GM18951 (cell line): Measurements from ENCODE around the gene SHQ1.
"Not testable (repeated sequence)": the region's sequence is repeated elsewhere in the genome, so short reads cannot be mapped to it uniquely, and the experiment has no call there.

Experiments
- POLR2A ChIP-seq: IDR thresholded peaks from 4 replicates; pipeline ENCODE4 v1.6.1; 2011; ENCODE audit warnings: mild to moderate bottlenecking; ENCODE audit not compliant: insufficient read length, insufficient read depth; ENCODE audit errors: extremely low read depth
- in situ Hi-C: fragments of 300-500 bp; cut with MboI; formaldehyde crosslinking; loops from one replicate; pipeline ENCODE4 v1.12.0; 2022; ENCODE audit warnings: low sequenced_read_pairs, mixed read lengths, inconsistent platforms; ENCODE audit not compliant: unreplicated experiment

The SHQ1 gene

GRCh38 chr3:72739531-72740466 lies 108.4 kb downstream of the SHQ1 start:
- in situ Hi-C loops: no loop called here
- TF ChIP-seq POLR2A: no peak

- no peak for TF ChIP-seq POLR2A
- in situ Hi-C loops: no loop called here
Measured at GRCh38 chr3:72738752-72739530, 109.3 kb downstream of the SHQ1 start.

DNA sequence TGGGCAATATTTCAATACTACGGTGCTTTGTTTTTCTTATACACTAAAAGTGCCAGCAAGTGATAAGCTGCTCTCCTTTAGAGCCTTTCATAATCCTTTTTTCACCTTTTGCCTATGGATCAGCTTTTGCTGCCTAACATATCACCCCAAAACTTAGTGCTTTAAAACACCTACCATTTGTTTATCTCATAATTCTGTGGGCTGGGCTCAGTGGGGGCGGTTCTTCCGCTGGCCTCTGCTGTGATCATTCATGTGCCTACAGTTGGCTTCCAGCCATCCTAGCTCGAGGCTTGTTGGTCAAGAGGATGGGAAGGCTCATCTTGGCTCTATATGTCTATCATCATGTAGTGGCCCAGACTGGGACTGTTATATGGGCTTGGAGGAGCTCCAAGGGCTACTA lies 113.2 kb downstream of the SHQ1 start:
- in situ Hi-C loops: not testable (repeated sequence)

DNA sequence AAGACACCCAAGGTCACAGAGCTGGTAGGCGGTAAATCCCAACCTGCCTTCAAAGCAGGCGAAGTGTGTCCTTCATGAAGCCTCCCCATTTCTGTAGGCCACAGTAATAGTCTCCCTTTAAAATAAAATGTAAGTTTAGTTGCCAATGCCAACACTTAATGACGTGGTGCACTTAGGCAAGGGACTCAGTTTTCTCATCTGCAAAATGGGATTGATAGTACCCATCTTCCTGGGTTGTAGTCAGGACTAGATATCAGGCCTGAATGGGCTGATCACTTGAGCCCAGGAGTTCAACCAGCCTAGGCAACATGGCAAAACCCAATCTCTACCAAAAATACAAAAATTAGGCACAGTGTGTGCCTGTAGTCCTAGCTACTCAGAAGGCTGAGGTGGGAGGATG lies 114.6 kb downstream of the SHQ1 start:
- TF ChIP-seq POLR2A: no peak

GRCh38 chr3:72732666-72733345 lies 115.4 kb downstream of the SHQ1 start:
- in situ Hi-C loops: not testable (repeated sequence)

More for the DNA sequence above, 114.6 kb downstream of the SHQ1 start:
- in situ Hi-C loops: no loop called here

DNA sequence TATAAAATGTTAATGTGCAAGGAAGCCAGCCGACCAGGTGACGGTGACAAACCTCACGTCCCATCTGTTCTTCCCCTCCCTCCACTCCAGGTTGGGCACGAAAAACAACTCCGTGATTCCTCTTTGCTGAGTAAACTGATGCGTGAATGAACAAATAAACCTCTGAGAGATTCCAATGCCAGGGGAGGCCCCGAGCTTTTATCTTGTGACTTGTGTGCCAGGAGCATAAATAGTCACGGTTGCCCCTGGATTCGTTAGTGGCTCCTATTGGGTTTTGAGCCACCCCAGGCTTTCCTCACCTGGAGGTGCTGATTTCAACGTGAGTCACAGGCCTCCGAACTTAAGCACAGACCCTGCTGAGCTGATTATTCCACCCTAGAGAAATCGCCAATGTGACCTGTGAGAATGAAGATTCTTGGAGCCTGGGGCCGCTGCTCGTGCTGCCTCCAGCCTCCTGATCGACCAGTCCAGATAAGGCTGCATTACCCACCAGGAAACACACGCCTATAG lies 119.2 kb downstream of the SHQ1 start:
- TF ChIP-seq POLR2A: no peak
- in situ Hi-C loops: no loop called here

DNA sequence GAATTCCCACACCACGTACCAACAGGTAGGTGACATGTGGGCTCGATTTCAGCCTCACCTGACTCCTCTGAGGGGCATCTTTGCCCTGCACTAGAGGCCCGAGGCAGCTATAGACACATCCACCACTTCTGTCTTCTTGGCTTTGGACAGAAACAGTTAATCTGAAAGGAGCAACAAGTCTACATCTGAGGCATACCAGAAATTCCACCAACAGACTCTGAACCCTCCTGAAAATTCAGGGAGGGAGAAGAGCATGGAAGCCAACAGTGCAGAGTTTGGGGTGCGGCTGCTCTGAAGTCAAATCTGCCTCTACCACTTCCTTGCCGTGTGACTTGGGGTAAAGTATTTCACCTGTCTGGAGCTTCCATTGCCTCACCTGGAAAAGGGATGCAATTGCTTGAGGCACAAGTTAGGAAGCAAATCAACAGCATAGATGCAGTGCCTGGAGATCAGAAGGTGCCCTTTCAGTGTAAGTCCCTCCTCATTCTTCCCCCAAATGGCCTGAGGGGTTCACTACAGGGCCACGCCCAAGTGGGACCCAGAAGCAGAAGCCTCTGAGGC lies 119.8 kb downstream of the SHQ1 start:
- no peak for TF ChIP-seq POLR2A
- in situ Hi-C loops: no loop called here

GRCh38 chr3:72727726-72728125 lies 120.5 kb downstream of the SHQ1 start:
- in situ Hi-C loops: no loop called here
- no peak for TF ChIP-seq POLR2A

DNA sequence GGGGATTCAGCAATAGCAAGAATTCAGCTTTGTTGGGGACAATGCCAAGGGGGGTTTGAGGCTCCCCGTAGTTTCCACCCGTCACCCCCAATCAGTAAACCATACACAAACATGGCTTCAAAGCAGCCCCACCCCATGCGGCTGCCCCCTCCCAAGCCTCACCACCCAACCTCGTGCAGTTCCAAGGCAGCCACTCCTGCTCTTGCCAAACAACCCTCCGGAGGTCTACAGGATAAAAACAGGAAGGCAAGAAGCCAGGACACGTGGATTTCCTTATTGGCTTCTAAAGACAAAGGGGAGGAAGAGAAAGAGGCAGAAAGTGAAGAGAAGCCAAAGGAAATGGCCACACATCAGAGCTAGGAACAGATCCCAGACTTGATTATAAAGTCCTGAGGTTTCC lies 121.1 kb downstream of the SHQ1 start:
- no peak for TF ChIP-seq POLR2A
- in situ Hi-C loops: no loop called here

DNA sequence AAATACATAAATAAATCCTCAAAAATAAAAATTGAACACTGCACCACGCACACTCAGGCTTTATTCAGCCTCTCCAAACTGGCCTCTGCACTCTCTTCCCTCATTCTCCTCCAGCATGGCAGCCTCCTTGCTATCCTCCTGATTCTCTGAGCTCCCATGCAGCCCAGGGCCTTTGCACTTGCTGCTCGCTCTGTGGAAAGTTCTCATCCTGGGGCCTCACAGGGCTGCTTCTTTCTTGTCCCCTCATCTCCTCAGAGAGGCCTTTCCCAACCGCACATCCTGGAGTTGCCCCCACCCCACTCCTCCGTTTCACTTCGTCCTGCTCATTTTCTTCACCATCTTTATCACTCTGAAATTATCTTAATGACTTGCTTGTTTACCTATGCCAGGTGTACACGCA lies 123.0 kb downstream of the SHQ1 start:
- no peak for TF ChIP-seq POLR2A
- in situ Hi-C loops: no loop called here

- TF ChIP-seq POLR2A: no peak
- in situ Hi-C loops: no loop called here
Measured at GRCh38 chr3:72724070-72724469, 124.2 kb downstream of the SHQ1 start.

- in situ Hi-C loops: no loop called here
- no peak for TF ChIP-seq POLR2A
Measured at GRCh38 chr3:72722930-72723726, 125.1 kb downstream of the SHQ1 start.
